ENCODE data around the gene CLEC4F. TPM values are rescaled to one million over a fixed set of nuclear protein-coding genes. Genes with fewer than 3 reads are reported as not detected.

Gene CLEC4F
- total and polyA plus RNA-seq, 10 donors = 0.64 to 4.8 (median 2.6) TPM; not detected in 1

- Histone ChIP-seq H3K4me1 (no peaks in the 10 kb centered on the region), H3K27ac (no peak overlapping the region), H3K36me3 (no peaks in the 10 kb centered on the region), H3K4me3 (no peak overlapping the region), H3K9me3 (no peaks in the 10 kb centered on the region), H3K27me3 (replicated peaks in 1 of 7) (peaks cover 0 to 8% (median 0%) of the 10 kb centered on the region in 7 donors)
- intact Hi-C loops (cut with DNase I; ENCODE audit: low total_unique reads) = no loop called here
- WGBS, 5 donors = 75 to 89% (median 81%) methylated on average over 3 of the region's 3 CpGs
- TF ChIP-seq CTCF (IDR thresholded peaks at IDR 0.05 in 8 of 11, conservative IDR thresholded peaks at IDR 0.05 in 3 of 11) (no peak), POLR2AphosphoS5 (IDR thresholded peaks at IDR 0.05) (no peak), POLR2A (IDR thresholded peaks at IDR 0.05) (no peak)
- DNase-seq = no peak
These were observed 3.0 kb downstream of the CLEC4F start for GRCh38 chr2:70817284-70817954.

GRCh38 chr2:70816726-70817125 lies 3.7 kb downstream of the CLEC4F start:
- Histone ChIP-seq H3K9me3 (no peaks in the 10 kb centered on the region), H3K4me1 (no peaks in the 10 kb centered on the region), H3K4me3 (no peak overlapping the region), H3K27ac (no peak overlapping the region), H3K27me3 (replicated peaks in 1 of 7) (peaks cover 0 to 8% (median 0%) of the 10 kb centered on the region in 7 donors), H3K36me3 (no peaks in the 10 kb centered on the region)
- DNase-seq = no peak
- intact Hi-C loops (cut with DNase I; ENCODE audit: low total_unique reads) = no loop called here
- TF ChIP-seq CTCF (IDR thresholded peaks at IDR 0.05 in 8 of 11, conservative IDR thresholded peaks at IDR 0.05 in 3 of 11) (no peak), POLR2AphosphoS5 (IDR thresholded peaks at IDR 0.05) (no peak), POLR2A (IDR thresholded peaks at IDR 0.05) (no peak)
- WGBS, 5 donors = 70 to 93% (median 81%) methylated on average over 5 of the region's 5 CpGs

GRCh38 chr2:70808983-70809958 lies 11.1 kb downstream of the CLEC4F start:
- no peaks in the 10 kb centered on the region for H3K4me1 ChIP-seq
- no peak for DNase-seq
- no peaks in the 10 kb centered on the region for H3K36me3 ChIP-seq
- TF ChIP-seq POLR2A (IDR thresholded peaks at IDR 0.05) = no peak
- no peak for TF ChIP-seq POLR2AphosphoS5 (IDR thresholded peaks at IDR 0.05)
- no peak for TF ChIP-seq CTCF (IDR thresholded peaks at IDR 0.05 in 8 of 11, conservative IDR thresholded peaks at IDR 0.05 in 3 of 11)
- intact Hi-C loops (cut with DNase I; ENCODE audit: low total_unique reads) = no loop called here
- peaks cover 0 to 5% (median 0%) of the 10 kb centered on the region in 7 donors for H3K27me3 ChIP-seq (replicated peaks in 1 of 7)
- peaks cover 0 to 8% (median 2%) of the 10 kb centered on the region in 8 donors for H3K9me3 ChIP-seq
- H3K27ac ChIP-seq = no peak overlapping the region
- no peak overlapping the region for H3K4me3 ChIP-seq
- WGBS, 5 donors = 85 to 94% (median 90%) methylated on average over 12 of the region's 12 CpGs

- WGBS, 5 donors = 94 to 98% (median 95%) methylated on average over 4 of the region's 4 CpGs
- intact Hi-C loops (cut with DNase I; ENCODE audit: low total_unique reads) = no loop called here
- Histone ChIP-seq H3K27me3 (replicated peaks in 1 of 7) (peaks cover 0 to 5% (median 0%) of the 10 kb centered on the region in 7 donors), H3K27ac (no peak overlapping the region), H3K36me3 (no peaks in the 10 kb centered on the region), H3K4me1 (no peaks in the 10 kb centered on the region), H3K9me3 (peaks cover 0 to 8% (median 2%) of the 10 kb centered on the region in 8 donors), H3K4me3 (no peak overlapping the region)
- TF ChIP-seq POLR2A (IDR thresholded peaks at IDR 0.05) (no peak), POLR2AphosphoS5 (IDR thresholded peaks at IDR 0.05) (no peak), CTCF (IDR thresholded peaks at IDR 0.05 in 8 of 11, conservative IDR thresholded peaks at IDR 0.05 in 3 of 11) (no peak)
- DNase-seq = no peak
These were observed 12.6 kb downstream of the CLEC4F start for GRCh38 chr2:70807828-70808118.
